T-helper 2 cell treated with Interferon-gamma antibody and Interleukin-4, amounts not matched to agents 5 μg/mL and 100 μg/mL, for 36 hours (primary cell): Measurements from ENCODE around the gene DSPP.

Experiments
- DNase-seq: peaks from one replicate; pipeline ENCODE4 v3.0.0; 2021; ENCODE audit warnings: low spot score
- H3K27ac Mint-ChIP-seq: one replicate; pipeline ENCODE4 v1.8.0; 2021; ENCODE audit warnings: mild to moderate bottlenecking, mixed read lengths
- H3K27me3 Mint-ChIP-seq: one replicate; pipeline ENCODE4 v1.8.0; 2021; ENCODE audit warnings: low read depth, mixed read lengths
- H3K36me3 Mint-ChIP-seq: one replicate; pipeline ENCODE4 v1.8.0; 2021; ENCODE audit warnings: low read depth, mixed read lengths
- H3K4me1 Mint-ChIP-seq: one replicate; pipeline ENCODE4 v1.8.0; 2021; ENCODE audit warnings: low read depth, mixed read lengths
- H3K4me3 Mint-ChIP-seq: one replicate; pipeline ENCODE4 v1.8.0; 2022; ENCODE audit warnings: mild to moderate bottlenecking, moderate library complexity, mixed read lengths
- H3K9me3 Mint-ChIP-seq: one replicate; pipeline ENCODE4 v1.8.0; 2021; ENCODE audit warnings: mixed read lengths

DSPP gene

DNA sequence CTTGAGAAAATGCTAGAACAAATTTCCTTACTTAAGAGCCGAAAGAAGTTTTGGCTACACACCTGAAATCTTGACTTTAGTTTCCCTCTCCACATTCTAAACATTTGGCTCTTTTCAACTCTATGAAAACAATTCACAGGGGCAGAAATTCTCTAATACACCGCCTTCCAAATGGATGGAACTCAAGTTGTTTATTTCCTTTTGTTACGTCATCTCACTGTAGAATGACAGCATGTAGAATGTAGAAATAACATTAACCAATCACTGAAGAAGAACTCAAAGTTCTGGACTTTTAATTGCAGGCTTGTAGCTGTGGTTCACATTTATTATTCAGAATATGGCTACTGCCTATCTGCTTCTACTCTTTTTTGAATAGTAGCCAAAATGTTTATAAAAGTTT lies 43.6 kb downstream of the DSPP start:
- no peaks in the 10 kb centered on the region for H3K9me3 Mint-ChIP-seq
- H3K36me3 Mint-ChIP-seq: no peaks in the 10 kb centered on the region
- H3K27me3 Mint-ChIP-seq: peaks cover 7% of the 10 kb centered on the region
- H3K27ac Mint-ChIP-seq: no peak overlapping the region
- no peak overlapping the region for H3K4me3 Mint-ChIP-seq
- no peak for DNase-seq
- H3K4me1 Mint-ChIP-seq: no peaks in the 10 kb centered on the region

DNA sequence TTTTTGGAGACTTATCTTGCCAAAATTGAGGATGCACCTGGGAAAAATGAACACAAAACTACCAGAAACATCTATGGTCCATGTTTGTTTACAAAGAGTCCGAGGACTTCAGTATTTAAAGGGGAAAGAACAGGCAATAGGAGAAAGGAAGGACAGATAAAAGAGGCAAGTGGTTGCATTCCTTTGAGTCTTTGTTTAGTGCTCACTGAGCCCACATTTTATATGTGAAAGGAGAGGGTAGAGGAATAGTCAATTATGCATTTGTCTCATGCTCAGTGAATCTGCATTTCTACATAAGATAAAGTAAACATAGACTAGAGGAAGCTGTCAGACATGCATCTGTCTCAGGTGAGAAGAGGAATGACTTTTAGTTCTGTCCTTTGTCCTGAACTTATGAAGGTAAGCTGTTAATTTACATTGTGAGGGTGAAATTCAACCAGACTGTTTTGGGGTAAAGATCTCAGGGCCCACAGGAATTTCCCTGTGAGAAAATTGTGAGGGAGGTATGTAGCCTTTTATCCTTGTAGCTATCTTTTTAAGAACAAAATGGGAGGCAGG lies 46.2 kb downstream of the DSPP start:
- no peak for DNase-seq
- Mint-ChIP-seq H3K27ac (no peak overlapping the region), H3K4me1 (no peaks in the 10 kb centered on the region), H3K9me3 (no peaks in the 10 kb centered on the region), H3K36me3 (no peaks in the 10 kb centered on the region), H3K4me3 (no peak overlapping the region), H3K27me3 (peaks cover 8% of the 10 kb centered on the region)

DNA sequence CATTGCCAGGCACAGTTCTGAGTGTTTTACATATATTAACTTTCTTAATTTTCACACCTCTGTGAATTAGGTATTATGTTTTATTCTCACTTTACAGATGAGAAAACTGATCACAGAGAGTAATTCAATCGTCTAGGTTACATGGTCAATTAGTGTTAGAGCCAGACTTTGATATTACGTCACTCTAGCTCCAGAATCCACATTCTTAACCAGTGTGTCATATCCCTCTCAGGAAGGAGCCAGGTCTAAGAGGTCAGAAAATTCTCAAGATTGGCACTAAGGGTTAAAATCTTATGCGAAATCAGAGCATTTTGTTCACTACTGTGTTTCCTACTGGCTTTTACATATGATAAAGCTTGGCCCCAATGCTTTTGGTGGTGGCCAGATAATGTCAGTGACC lies 49.2 kb downstream of the DSPP start:
- no peak overlapping the region for H3K4me3 Mint-ChIP-seq
- no peaks in the 10 kb centered on the region for H3K36me3 Mint-ChIP-seq
- H3K4me1 Mint-ChIP-seq: no peaks in the 10 kb centered on the region
- no peaks in the 10 kb centered on the region for H3K9me3 Mint-ChIP-seq
- peaks cover 4% of the 10 kb centered on the region for H3K27me3 Mint-ChIP-seq
- no peak overlapping the region for H3K27ac Mint-ChIP-seq
- no peak for DNase-seq

DNA sequence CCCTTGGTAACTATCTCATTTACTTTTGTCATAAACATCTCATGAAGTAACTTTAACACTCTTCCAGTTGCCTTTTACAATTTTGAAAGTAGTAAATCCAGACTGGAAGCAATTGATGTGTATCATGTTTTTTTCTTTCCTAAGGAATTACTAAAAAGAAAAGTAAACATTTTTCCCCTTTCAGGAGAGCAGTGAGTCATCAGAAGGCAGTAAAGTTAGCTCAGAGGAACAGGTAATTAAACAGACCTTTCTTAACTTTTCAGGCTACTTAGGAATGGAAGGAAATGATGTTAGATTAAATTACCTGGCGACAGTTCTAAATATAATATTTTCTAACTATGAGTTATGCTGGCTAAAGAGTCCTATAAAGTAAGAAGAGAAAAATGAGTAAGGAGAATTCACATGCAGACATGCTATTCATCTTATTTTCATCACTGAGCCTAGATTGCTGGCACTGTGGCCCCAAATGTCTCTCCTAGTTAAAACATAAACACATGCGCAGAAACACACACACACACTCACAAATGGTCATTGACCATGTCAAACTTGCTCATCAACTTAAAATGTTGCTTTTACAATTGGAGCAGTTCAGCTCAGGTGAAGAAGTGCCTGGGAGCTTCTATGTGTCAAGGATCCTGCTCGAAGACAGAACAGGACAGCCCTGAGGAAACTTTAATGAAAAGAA lies 51.1 kb downstream of the DSPP start:
- DNase-seq: no peak
- Mint-ChIP-seq H3K36me3 (no peaks in the 10 kb centered on the region), H3K9me3 (no peaks in the 10 kb centered on the region), H3K27ac (no peak overlapping the region), H3K4me3 (no peak overlapping the region), H3K4me1 (no peaks in the 10 kb centered on the region), H3K27me3 (peaks cover 4% of the 10 kb centered on the region)

DNA sequence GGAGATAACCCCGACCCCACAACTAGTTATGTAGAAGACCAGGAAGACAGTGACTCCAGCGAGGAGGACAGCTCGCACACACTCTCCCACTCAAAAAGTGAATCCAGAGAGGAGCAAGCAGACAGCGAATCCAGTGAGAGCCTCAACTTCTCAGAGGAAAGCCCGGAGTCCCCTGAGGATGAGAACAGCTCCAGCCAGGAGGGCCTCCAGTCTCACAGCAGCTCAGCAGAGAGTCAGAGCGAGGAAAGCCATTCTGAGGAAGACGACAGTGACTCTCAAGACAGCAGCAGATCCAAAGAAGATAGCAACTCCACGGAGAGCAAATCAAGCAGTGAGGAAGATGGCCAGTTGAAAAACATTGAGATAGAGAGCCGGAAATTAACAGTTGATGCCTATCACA lies 54.5 kb downstream of the DSPP start:
- Mint-ChIP-seq H3K36me3 (no peaks in the 10 kb centered on the region), H3K4me1 (no peaks in the 10 kb centered on the region), H3K9me3 (no peaks in the 10 kb centered on the region), H3K27ac (no peak overlapping the region), H3K27me3 (peaks cover 2% of the 10 kb centered on the region), H3K4me3 (no peak overlapping the region)
- no peak for DNase-seq
